GM12864 (cell line): ENCODE data around the gene LDLR.
"Not testable (repeated sequence)": the region's sequence is repeated elsewhere in the genome, so short reads cannot be mapped to it uniquely, and the experiment has no call there.

Experiments used
- DNase-seq: peaks from one replicate; pipeline ENCODE4 v3.0.0-alpha.2; 2011; ENCODE audit warnings: low read depth
- H3K4me3 ChIP-seq: 2 replicates; pipeline ENCODE4 v1.5.1; 2011; ENCODE audit warnings: mild to moderate bottlenecking, low read depth, low read length, control low read depth
- CTCF ChIP-seq: IDR thresholded peaks from 2 replicates; pipeline ENCODE4 v1.5.1; 2011; ENCODE audit warnings: low read depth, mild to moderate bottlenecking, moderate library complexity, low read length, control low read depth, inconsistent platforms; ENCODE audit errors: missing control alignments

Gene LDLR

GRCh38 chr19:11069561-11069960, 19.7 kb upstream of the LDLR start:
- no peak overlapping the region for H3K4me3 ChIP-seq
- no peak for DNase-seq
- TF ChIP-seq CTCF, result no peak

- TF ChIP-seq CTCF, result no peak
- DNase-seq, result no peak
- H3K4me3 ChIP-seq, result no peak overlapping the region
Measured at GRCh38 chr19:11070123-11070522, 19.1 kb upstream of the LDLR start.

GRCh38 chr19:11073568-11073967, 15.7 kb upstream of the LDLR start:
- DNase-seq, result no peak
- no peak overlapping the region for H3K4me3 ChIP-seq
- no peak for TF ChIP-seq CTCF

- not testable (repeated sequence) for DNase-seq, H3K4me3 ChIP-seq
Measured at GRCh38 chr19:11076792-11077191, 12.5 kb upstream of the LDLR start.

GRCh38 chr19:11078893-11079292, 10.4 kb upstream of the LDLR start:
- TF ChIP-seq CTCF, result no peak
- DNase-seq, result no peak
- H3K4me3 ChIP-seq, result no peak overlapping the region

GRCh38 chr19:11079999-11080398, 9.3 kb upstream of the LDLR start:
- no peak overlapping the region for H3K4me3 ChIP-seq
- DNase-seq, result no peak
- no peak for TF ChIP-seq CTCF

- DNase-seq, result no peak
- no peak overlapping the region for H3K4me3 ChIP-seq
- no peak for TF ChIP-seq CTCF
Measured at GRCh38 chr19:11087870-11088505, 1.3 kb upstream of the LDLR start.
